ENCODE results near the gene GPR68. TPM values are rescaled to one million over a fixed set of nuclear protein-coding genes. Genes with fewer than 3 reads are reported as not detected.
"Not testable (repeated sequence)": the region's sequence is repeated elsewhere in the genome, so short reads cannot be mapped to it uniquely, and the experiment has no call there.

GPR68 gene
- total RNA-seq, 1 experiment from 2014 or later, result 0.28 TPM

DNA sequence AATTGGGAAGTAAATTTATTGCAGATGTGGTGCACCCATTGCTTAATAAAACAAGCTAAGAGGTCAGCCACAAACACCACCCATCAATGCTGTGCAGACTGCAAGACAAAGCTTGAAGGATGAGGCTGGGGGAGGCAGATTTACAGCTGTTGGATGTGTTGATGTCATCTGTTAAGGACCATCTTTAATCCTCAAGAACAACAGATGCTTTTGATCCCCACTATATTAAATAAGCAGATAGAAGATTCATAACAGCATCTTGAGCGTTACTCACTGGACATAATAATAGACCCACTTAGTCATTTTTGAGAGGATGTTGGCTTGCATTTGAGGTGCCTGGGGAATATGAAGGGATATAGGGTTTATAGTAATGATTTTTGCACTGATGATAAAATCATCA is 58.8 kb downstream of the GPR68 start:
- CTCF ChIA-PET, result interaction anchor here (0.6 to 2.0 kb wide), 2 partner anchors 12 to 282 kb away, joined by 3 to 4 read pairs; no protein-coding TSS in a partner anchor
- no peaks in the 10 kb centered on the region for H3K4me1 ChIP-seq (ENCODE audit: control insufficient read depth, insufficient read depth, low read length)

DNA sequence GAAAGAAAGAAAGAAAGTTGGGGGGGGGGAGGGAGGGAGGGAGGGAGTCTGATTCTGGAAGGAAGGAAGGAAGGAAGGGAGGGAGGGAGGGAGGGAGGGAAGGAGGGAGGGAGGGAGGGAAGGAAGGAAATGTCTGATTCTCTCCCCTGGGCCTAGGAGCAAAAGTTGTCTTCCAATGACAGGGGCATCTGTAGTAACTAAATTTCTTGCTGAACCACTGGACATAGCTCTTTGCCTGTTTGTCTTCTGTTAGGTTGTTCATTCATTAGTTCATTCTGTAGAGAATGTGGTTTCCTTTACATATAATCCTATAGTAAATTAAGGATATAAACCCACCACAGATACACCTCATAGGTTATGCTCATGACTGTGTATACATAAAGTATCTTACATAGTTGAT is 59.9 kb downstream of the GPR68 start:
- no peak for TF ChIP-seq TCF7L2 (IDR thresholded peaks at IDR 0.05; ENCODE audit: low read depth, low read length)
- TF ChIP-seq POLR2AphosphoS5 (IDR thresholded peaks at IDR 0.05; ENCODE audit: low read depth, low read length), result no peak
- TF ChIP-seq, protein P1, sequence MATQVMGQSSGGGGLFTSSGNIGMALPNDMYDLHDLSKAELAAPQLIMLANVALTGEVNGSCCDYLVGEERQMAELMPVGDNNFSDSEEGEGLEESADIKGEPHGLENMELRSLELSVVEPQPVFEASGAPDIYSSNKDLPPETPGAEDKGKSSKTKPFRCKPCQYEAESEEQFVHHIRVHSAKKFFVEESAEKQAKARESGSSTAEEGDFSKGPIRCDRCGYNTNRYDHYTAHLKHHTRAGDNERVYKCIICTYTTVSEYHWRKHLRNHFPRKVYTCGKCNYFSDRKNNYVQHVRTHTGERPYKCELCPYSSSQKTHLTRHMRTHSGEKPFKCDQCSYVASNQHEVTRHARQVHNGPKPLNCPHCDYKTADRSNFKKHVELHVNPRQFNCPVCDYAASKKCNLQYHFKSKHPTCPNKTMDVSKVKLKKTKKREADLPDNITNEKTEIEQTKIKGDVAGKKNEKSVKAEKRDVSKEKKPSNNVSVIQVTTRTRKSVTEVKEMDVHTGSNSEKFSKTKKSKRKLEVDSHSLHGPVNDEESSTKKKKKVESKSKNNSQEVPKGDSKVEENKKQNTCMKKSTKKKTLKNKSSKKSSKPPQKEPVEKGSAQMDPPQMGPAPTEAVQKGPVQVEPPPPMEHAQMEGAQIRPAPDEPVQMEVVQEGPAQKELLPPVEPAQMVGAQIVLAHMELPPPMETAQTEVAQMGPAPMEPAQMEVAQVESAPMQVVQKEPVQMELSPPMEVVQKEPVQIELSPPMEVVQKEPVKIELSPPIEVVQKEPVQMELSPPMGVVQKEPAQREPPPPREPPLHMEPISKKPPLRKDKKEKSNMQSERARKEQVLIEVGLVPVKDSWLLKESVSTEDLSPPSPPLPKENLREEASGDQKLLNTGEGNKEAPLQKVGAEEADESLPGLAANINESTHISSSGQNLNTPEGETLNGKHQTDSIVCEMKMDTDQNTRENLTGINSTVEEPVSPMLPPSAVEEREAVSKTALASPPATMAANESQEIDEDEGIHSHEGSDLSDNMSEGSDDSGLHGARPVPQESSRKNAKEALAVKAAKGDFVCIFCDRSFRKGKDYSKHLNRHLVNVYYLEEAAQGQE (IDR thresholded peaks at IDR 0.05; ENCODE audit: insufficient read depth in 1 of 2, low read depth in 2 of 2, low read length in 1 of 2), result no peak
- no peak for TF ChIP-seq SIN3A (IDR thresholded peaks at IDR 0.05; ENCODE audit: borderline replicate concordance, insufficient read depth, low read depth, low read length)
- TF ChIP-seq, protein P2, sequence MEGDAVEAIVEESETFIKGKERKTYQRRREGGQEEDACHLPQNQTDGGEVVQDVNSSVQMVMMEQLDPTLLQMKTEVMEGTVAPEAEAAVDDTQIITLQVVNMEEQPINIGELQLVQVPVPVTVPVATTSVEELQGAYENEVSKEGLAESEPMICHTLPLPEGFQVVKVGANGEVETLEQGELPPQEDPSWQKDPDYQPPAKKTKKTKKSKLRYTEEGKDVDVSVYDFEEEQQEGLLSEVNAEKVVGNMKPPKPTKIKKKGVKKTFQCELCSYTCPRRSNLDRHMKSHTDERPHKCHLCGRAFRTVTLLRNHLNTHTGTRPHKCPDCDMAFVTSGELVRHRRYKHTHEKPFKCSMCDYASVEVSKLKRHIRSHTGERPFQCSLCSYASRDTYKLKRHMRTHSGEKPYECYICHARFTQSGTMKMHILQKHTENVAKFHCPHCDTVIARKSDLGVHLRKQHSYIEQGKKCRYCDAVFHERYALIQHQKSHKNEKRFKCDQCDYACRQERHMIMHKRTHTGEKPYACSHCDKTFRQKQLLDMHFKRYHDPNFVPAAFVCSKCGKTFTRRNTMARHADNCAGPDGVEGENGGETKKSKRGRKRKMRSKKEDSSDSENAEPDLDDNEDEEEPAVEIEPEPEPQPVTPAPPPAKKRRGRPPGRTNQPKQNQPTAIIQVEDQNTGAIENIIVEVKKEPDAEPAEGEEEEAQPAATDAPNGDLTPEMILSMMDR (IDR thresholded peaks at IDR 0.05), result no peak
- Histone ChIP-seq H3K27ac (ENCODE audit: low read length) (no peak overlapping the region), H3K4me3 (ENCODE audit: low read depth in 2 of 2, low read length in 2 of 2) (no peak overlapping the region), H3K36me3 (ENCODE audit: control insufficient read depth, insufficient read depth, low read length) (no peaks in the 10 kb centered on the region), H3K4me1 (ENCODE audit: control insufficient read depth, insufficient read depth, low read length) (no peaks in the 10 kb centered on the region), H3K27me3 (ENCODE audit: control insufficient read depth, insufficient read depth, low read length) (no peaks in the 10 kb centered on the region), H3K9me3 (ENCODE audit: control insufficient read depth, insufficient read depth, low read depth, low read length) (no peaks in the 10 kb centered on the region)
- DNase-seq (ENCODE audit: low read depth, low spot score) (no peak), ATAC-seq (no peak)
- in situ Hi-C loops (cut with HindIII; ENCODE audit: low pct_unique_long_range_greater_than_20kb, low sequenced_read_pairs) (no loop called here), intact Hi-C loops (cut with micrococcal nuclease; ENCODE audit: unreplicated experiment) (no loop called here)
- BruUV-seq (replicated peaks), result no TSS peak
- ChIA-PET CTCF (no interaction called here), POLR2A (interaction anchor here (0.7 kb wide), 1 partner anchor 324 kb away, joined by 3 read pairs; no protein-coding TSS in a partner anchor)

More for the DNA sequence above, 58.8 kb downstream of the GPR68 start:
- Histone ChIP-seq H3K36me3 (ENCODE audit: control insufficient read depth, insufficient read depth, low read length) (no peaks in the 10 kb centered on the region), H3K4me3 (ENCODE audit: low read depth in 2 of 2, low read length in 2 of 2) (no peak overlapping the region), H3K9me3 (ENCODE audit: control insufficient read depth, insufficient read depth, low read depth, low read length) (no peaks in the 10 kb centered on the region), H3K27ac (ENCODE audit: low read length) (no peak overlapping the region), H3K27me3 (ENCODE audit: control insufficient read depth, insufficient read depth, low read length) (no peaks in the 10 kb centered on the region)
- in situ Hi-C loops (cut with HindIII; ENCODE audit: low pct_unique_long_range_greater_than_20kb, low sequenced_read_pairs) (no loop called here), intact Hi-C loops (cut with micrococcal nuclease; ENCODE audit: unreplicated experiment) (no loop called here)
- DNase-seq (ENCODE audit: low read depth, low spot score), result no peak
- BruUV-seq (replicated peaks), result no TSS peak
- ATAC-seq, result no peak
- POLR2A ChIA-PET, result no interaction called here
- no peak for TF ChIP-seq SIN3A (IDR thresholded peaks at IDR 0.05; ENCODE audit: borderline replicate concordance, insufficient read depth, low read depth, low read length)
- TF ChIP-seq POLR2AphosphoS5 (IDR thresholded peaks at IDR 0.05; ENCODE audit: low read depth, low read length), result no peak
- TF ChIP-seq, protein P2 (IDR thresholded peaks at IDR 0.05), result no peak
- no peak for TF ChIP-seq TCF7L2 (IDR thresholded peaks at IDR 0.05; ENCODE audit: low read depth, low read length)
- TF ChIP-seq, protein P1 (IDR thresholded peaks at IDR 0.05; ENCODE audit: insufficient read depth in 1 of 2, low read depth in 2 of 2, low read length in 1 of 2), result no peak

DNA sequence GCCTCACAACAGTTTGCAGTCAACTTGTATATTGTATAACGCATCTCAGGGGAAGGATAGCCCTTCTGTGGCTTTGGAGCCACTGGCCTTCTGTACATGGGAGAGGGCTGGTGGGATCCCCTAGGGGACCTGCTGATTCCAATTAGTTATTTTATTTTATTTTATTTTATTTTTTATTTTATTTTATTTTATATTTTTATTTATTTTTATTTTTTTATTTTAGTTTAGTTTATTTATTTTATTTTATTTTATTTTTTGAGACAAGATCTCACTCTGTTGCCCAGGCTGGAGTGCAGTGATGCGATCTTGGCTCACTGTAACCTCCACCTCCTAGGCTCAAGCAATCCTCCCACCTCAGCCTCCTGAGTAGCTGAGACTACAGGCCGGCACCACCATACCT is 61.8 kb downstream of the GPR68 start:
- H3K4me3 ChIP-seq (ENCODE audit: low read depth in 2 of 2, low read length in 2 of 2); ATAC-seq; in situ Hi-C loops (cut with HindIII; ENCODE audit: low pct_unique_long_range_greater_than_20kb, low sequenced_read_pairs); POLR2A ChIA-PET; H3K27me3 ChIP-seq (ENCODE audit: control insufficient read depth, insufficient read depth, low read length); DNase-seq (ENCODE audit: low read depth, low spot score); H3K4me1 ChIP-seq (ENCODE audit: control insufficient read depth, insufficient read depth, low read length); H3K36me3 ChIP-seq (ENCODE audit: control insufficient read depth, insufficient read depth, low read length); intact Hi-C loops (cut with micrococcal nuclease; ENCODE audit: unreplicated experiment); H3K9me3 ChIP-seq (ENCODE audit: control insufficient read depth, insufficient read depth, low read depth, low read length); CTCF ChIA-PET; BruUV-seq (replicated peaks); H3K27ac ChIP-seq (ENCODE audit: low read length): not testable (repeated sequence)

Measured in Panc1 (cell line).